ENCODE data around the gene BMERB1. TPM values are rescaled to one million over a fixed set of nuclear protein-coding genes. Genes with fewer than 3 reads are reported as not detected.
"Not testable (repeated sequence)": the region's sequence is repeated elsewhere in the genome, so short reads cannot be mapped to it uniquely, and the experiment has no call there.

BMERB1 gene
- total and polyA plus RNA-seq, 2 experiments from 2014 or later: 7.3 to 10.3 TPM

DNA sequence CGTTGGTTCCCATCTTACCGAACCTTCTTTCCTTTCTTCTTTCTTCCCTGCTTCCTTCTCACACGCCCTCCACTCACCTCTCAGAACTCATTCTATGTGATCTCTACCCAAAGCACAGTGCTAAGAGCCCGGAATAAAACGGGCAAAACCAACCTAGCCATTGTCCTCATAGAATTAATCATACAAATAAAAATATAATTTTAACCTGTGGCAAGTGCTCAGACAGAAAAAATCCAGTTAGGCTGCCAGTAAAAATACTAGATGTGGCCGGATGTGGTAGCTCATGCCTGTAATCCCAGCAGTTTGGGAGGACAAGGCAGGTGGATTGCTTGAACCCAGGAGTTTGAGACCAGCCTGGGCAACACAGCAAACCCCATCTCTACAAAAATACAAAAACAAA, 27.0 kb downstream of the BMERB1 start:
- DNase-seq (ENCODE audit: low spot score): no peak
- Histone ChIP-seq H3K4me2 (no peak overlapping the region), H3K4me3 (no peak overlapping the region), H3K9me3 (ENCODE audit: low read depth) (no peaks in the 10 kb centered on the region), H3K9me2 (replicated peaks; ENCODE audit: insufficient read depth) (no peaks in the 10 kb centered on the region), H4K20me1 (ENCODE audit: insufficient read depth, poor library complexity, severe bottlenecking) (no peaks in the 10 kb centered on the region), H3K27me3 (peaks cover 10% of the 10 kb centered on the region), H2AFZ (no peak overlapping the region), H3K79me2 (no peaks in the 10 kb centered on the region), H3K36me3 (replicated peaks; ENCODE audit: insufficient read depth, low read depth) (no peaks in the 10 kb centered on the region), H3K4me1 (ENCODE audit: insufficient read depth) (no peaks in the 10 kb centered on the region), H3K27ac (no peak overlapping the region)
- no peak for TF ChIP-seq EZH2 (IDR thresholded peaks at IDR 0.05; ENCODE audit: borderline replicate concordance)
- TF ChIP-seq EZH2phosphoT487 (IDR thresholded peaks at IDR 0.05; ENCODE audit: low read depth, severe bottlenecking, unreplicated experiment): no peak
- no peak for TF ChIP-seq CTCF (IDR thresholded peaks at IDR 0.05; ENCODE audit: poor library complexity)
- 92% methylated on average over 6 of the region's 6 CpGs for WGBS (ENCODE audit: low lambda C conversion rate, missing lambda C conversion rate)

DNA sequence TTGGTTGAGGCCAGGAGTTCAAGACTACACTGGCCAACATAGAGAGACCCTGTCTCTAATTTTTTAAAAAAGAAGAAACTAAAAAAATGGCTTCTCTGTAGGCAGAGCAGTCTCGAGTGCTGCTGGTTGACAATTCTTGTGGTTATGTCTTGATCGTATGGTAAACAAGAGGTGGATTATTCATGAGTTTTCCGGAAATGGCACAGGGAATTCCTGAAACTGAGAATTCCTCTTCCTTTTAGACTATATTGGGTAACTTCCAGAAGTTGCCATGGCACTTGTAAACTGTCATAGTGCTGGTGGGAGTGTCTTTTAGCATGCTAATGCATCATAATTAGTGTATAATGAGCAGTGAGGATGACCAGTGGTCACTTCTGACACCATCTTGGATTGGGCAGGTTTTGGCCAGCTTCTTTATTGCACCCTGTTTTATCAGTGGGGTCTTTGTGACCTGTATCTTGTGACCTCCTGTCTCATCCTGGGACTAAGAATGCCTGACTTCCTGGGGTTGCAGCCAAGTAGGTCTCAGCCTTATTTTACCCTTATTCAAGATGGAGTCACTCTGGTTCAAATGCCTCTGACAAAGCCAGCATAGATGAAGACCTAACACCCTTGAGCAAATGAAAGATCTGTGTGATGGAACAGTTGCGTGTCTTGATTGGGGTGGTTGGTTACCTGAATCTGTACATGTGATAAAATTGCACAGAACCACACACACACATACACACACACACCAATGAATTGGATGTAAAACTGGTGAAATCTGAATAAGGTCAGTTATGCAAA, 30.2 kb downstream of the BMERB1 start:
- no peaks in the 10 kb centered on the region for H4K20me1 ChIP-seq (ENCODE audit: insufficient read depth, poor library complexity, severe bottlenecking)
- H2AFZ ChIP-seq: no peak overlapping the region
- H3K27ac ChIP-seq: no peak overlapping the region
- no peak overlapping the region for H3K4me2 ChIP-seq
- H3K27me3 ChIP-seq: peaks cover 6% of the 10 kb centered on the region
- 95% methylated on average over 4 of the region's 4 CpGs for WGBS (ENCODE audit: low lambda C conversion rate, missing lambda C conversion rate)
- DNase-seq (ENCODE audit: low spot score): no peak
- TF ChIP-seq EZH2 (IDR thresholded peaks at IDR 0.05; ENCODE audit: borderline replicate concordance): no peak
- no peaks in the 10 kb centered on the region for H3K79me2 ChIP-seq
- no peak overlapping the region for H3K4me3 ChIP-seq
- H3K9me2 ChIP-seq (replicated peaks; ENCODE audit: insufficient read depth): no peaks in the 10 kb centered on the region
- no peaks in the 10 kb centered on the region for H3K4me1 ChIP-seq (ENCODE audit: insufficient read depth)
- no peaks in the 10 kb centered on the region for H3K9me3 ChIP-seq (ENCODE audit: low read depth)
- no peaks in the 10 kb centered on the region for H3K36me3 ChIP-seq (replicated peaks; ENCODE audit: insufficient read depth, low read depth)

GRCh38 chr16:15466131-15466530, 31.7 kb downstream of the BMERB1 start:
- Histone ChIP-seq H3K4me2 (no peak overlapping the region), H2AFZ (no peak overlapping the region), H3K4me3 (no peak overlapping the region), H3K9me2 (replicated peaks; ENCODE audit: insufficient read depth) (no peaks in the 10 kb centered on the region), H3K9me3 (ENCODE audit: low read depth) (no peaks in the 10 kb centered on the region), H4K20me1 (ENCODE audit: insufficient read depth, poor library complexity, severe bottlenecking) (no peaks in the 10 kb centered on the region), H3K4me1 (ENCODE audit: insufficient read depth) (no peaks in the 10 kb centered on the region), H3K36me3 (replicated peaks; ENCODE audit: insufficient read depth, low read depth) (no peaks in the 10 kb centered on the region), H3K79me2 (no peaks in the 10 kb centered on the region), H3K27me3 (no peaks in the 10 kb centered on the region), H3K27ac (no peak overlapping the region)
- TF ChIP-seq CTCF (IDR thresholded peaks at IDR 0.05; ENCODE audit: poor library complexity) (no peak), EZH2 (IDR thresholded peaks at IDR 0.05; ENCODE audit: borderline replicate concordance) (no peak), EZH2phosphoT487 (IDR thresholded peaks at IDR 0.05; ENCODE audit: low read depth, severe bottlenecking, unreplicated experiment) (no peak)
- WGBS (ENCODE audit: low lambda C conversion rate, missing lambda C conversion rate): 90% methylated on average over 2 of the region's 2 CpGs
- DNase-seq (ENCODE audit: low spot score): no peak

DNA sequence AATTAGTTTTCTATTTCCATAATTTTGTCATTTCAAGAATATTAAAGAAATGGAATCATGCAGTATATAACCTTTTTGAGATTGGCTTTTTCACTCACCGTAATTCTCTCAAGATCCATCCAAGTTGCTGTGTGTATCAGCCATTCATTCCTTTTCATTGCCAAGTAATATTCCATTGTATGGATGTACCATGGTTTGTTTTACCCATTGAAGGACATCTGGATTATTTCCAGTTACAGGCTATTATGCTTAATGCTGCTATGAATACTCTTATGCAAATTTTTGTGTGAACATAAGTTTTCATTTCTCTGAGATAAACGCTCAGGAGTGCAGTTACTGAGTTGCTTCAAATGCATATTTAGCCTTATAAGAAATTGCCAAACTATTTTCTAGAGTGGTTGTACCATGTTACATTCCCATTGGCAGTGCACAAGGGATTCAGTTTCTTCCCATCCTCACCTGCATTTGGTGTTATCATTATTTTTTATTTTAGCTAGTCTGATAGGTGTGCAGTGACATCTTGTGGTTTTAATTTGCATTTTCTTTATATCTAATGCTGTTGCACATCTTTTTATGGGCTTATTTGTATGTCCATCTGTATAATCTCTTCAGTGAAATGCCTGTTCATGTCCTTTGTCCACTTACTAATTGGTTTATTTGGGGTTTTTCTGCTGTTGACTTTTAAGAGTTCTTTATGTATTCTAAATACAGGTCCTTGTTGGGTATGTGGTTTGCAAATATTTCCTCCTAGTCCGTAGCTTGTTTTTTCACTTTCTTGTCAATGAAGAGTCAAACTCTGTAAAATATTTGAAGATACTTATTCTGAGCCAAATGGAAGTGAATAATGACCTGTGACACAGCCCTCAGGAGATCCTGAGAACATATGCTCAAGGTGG, 32.7 kb downstream of the BMERB1 start:
- Histone ChIP-seq H4K20me1 (ENCODE audit: insufficient read depth, poor library complexity, severe bottlenecking) (no peaks in the 10 kb centered on the region), H3K27me3 (no peaks in the 10 kb centered on the region), H2AFZ (no peak overlapping the region), H3K9me2 (replicated peaks; ENCODE audit: insufficient read depth) (no peaks in the 10 kb centered on the region), H3K4me3 (no peak overlapping the region), H3K9me3 (ENCODE audit: low read depth) (no peaks in the 10 kb centered on the region), H3K36me3 (replicated peaks; ENCODE audit: insufficient read depth, low read depth) (no peaks in the 10 kb centered on the region), H3K4me2 (no peak overlapping the region), H3K4me1 (ENCODE audit: insufficient read depth) (no peaks in the 10 kb centered on the region), H3K27ac (no peak overlapping the region), H3K79me2 (no peaks in the 10 kb centered on the region)
- 65% methylated on average over 3 of the region's 3 CpGs for WGBS (ENCODE audit: low lambda C conversion rate, missing lambda C conversion rate)
- TF ChIP-seq CTCF (IDR thresholded peaks at IDR 0.05; ENCODE audit: poor library complexity): peak; percentile 33
- TF ChIP-seq EZH2phosphoT487 (IDR thresholded peaks at IDR 0.05; ENCODE audit: low read depth, severe bottlenecking, unreplicated experiment): no peak
- TF ChIP-seq EZH2 (IDR thresholded peaks at IDR 0.05; ENCODE audit: borderline replicate concordance): no peak
- no peak for DNase-seq (ENCODE audit: low spot score)

- not testable (repeated sequence) for DNase-seq (ENCODE audit: low spot score); H2AFZ ChIP-seq; H3K27me3 ChIP-seq; H3K36me3 ChIP-seq (replicated peaks; ENCODE audit: insufficient read depth, low read depth); H3K4me3 ChIP-seq; H3K4me1 ChIP-seq (ENCODE audit: insufficient read depth); H3K27ac ChIP-seq; H3K9me3 ChIP-seq (ENCODE audit: low read depth); H4K20me1 ChIP-seq (ENCODE audit: insufficient read depth, poor library complexity, severe bottlenecking); H3K9me2 ChIP-seq (replicated peaks; ENCODE audit: insufficient read depth); H3K79me2 ChIP-seq; H3K4me2 ChIP-seq
- WGBS (ENCODE audit: low lambda C conversion rate, missing lambda C conversion rate): 92% methylated on average over 4 of the region's 4 CpGs
These were observed 42.6 kb downstream of the BMERB1 start for GRCh38 chr16:15476971-15477370.
